ENCODE results near the gene SELENON.

The SELENON gene, protein sequence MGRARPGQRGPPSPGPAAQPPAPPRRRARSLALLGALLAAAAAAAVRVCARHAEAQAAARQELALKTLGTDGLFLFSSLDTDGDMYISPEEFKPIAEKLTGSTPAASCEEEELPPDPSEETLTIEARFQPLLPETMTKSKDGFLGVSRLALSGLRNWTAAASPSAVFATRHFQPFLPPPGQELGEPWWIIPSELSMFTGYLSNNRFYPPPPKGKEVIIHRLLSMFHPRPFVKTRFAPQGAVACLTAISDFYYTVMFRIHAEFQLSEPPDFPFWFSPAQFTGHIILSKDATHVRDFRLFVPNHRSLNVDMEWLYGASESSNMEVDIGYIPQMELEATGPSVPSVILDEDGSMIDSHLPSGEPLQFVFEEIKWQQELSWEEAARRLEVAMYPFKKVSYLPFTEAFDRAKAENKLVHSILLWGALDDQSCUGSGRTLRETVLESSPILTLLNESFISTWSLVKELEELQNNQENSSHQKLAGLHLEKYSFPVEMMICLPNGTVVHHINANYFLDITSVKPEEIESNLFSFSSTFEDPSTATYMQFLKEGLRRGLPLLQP

DNA sequence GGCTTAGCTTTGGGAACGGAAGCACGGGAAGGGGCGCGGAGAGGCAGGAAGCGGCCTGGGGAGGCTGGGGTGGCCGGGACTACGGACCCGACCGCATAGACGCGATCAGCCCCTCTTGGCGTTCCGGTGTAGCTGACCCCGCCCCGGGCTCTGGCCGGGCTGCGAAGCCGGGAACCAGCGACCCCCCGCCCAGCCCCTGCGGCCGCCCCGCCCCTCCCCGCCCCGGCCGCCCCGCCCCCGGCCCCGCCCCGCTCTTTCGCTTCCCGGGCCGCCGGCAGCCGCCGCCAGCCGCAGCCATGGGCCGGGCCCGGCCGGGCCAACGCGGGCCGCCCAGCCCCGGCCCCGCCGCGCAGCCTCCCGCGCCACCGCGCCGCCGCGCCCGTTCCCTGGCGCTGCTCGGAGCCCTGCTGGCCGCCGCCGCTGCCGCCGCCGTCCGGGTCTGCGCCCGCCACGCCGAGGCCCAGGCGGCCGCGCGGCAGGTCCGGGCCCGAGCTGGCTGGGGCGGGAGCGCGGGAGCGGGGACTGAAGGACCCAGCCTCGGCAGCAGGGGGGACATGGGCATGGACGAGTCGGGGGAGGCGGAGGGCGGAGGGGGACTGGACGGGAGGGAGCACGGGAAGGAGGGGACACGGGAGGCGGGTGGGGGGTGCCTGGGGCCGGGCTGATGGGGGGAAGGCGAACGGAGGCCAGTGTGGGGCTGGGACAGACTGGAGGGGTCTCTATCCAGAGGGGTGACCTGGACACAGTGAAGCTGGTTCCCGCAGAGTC lies at the start of gene SELENON:
TSS of gene SELENON (plus strand) at position 259 of the 768 bp plus-strand sequence. CDS start at position 297, 38 bp downstream.
- no peak for DNase-seq (ENCODE audit: low read depth in 2 of 2)

DNA sequence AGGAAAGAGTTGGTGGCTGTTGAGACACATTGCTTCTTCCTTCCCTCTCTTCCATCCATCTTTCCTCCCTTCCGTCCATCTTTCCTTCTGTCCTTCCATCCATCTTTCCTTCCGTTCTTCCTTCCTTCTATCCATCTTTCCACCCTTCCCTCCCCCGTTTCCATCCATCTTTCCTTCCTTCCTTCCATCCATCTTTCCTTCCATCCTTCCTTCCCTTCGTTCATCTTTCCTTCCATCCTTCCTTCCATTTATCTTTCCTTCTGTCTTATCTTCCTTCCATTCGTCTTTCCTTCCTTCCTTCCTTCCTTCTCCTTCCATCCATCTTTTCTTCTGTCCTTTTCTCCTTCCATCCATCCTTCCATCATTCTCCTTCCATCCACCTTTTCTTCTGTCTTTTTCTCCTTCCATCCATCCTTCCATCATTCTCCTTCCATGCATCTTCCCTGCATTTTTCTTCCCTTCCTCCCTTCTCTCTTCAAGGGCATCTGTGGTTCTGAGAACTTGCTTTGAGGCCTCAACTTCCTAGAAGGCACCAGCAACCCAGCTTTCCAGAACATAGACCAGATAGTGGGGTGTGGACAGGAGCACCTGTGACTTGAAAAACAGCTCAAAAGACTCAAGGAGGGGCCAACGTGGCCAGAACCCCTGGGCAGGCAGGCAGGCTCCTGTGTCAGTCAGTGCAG lies 48.9 kb upstream of the SELENON start:
- DNase-seq (ENCODE audit: low read depth in 2 of 2) = no peak

DNA sequence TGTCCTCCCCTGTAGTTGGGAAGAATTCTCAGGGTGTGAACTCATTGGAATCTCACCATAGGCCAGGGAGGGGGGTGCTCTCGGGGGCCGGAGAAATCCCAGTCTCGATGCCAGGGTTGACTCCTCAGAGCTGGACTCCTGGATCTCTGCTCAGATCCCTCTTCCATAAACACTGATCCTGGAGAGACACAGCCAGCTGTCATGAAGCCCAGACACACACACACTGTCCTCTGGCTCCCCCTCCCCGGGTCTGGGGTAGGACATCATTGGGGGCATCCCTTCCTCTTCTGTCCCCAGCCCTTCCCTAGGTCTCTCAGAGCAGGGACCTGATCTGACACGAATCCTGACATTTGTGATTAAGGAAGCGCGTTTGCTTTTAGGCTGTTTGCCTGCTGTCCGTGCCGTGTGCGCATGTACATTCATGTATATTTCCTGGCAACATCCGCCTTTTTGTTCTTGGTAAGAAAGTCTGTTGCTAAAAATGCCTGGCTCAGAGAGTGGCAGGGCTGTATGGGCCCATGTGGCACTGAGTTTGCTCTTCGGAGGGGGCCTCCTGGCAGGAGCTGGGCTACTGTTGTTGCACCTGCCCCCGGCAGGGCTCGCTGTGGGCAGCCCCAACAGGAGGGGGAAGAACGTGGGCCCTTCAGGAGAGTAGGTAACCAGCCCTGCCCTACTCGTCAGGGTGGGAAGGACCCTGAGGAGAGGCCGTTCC lies 45.4 kb upstream of the SELENON start:
- no peak for DNase-seq (ENCODE audit: low read depth in 2 of 2)

DNA sequence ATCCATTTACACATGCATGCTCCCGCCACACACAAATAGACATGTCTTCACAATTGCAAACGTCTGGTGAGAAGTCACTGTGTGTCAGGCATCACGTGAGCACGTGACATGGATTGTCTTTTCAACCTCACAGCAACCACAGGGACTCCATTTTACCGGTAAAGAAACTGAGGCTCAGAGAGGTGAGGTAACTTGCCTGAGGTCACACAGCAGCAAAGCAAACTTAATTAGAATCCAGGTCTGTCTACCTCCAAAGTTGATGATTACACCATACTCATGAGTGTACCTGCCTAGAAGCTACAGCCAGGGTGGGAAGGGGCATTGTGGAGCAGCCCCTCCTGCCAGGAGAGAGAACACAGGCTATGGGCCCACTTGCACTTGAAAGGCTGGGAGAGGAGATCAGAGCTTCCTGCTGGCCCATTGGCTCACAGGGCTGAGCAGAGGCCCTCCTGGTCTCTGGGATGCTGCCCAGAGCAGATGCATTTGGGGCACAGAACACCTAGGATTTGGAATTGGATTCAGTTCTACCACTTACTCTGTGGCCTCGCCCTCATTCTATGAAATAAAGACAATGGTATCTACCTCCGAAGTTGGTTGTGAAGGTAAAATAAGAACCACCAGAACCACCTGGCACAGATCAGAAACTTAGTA lies 44.4 kb upstream of the SELENON start:
- no peak for DNase-seq (ENCODE audit: low read depth in 2 of 2)

GRCh38 chr1:25756215-25756614 lies 43.8 kb upstream of the SELENON start:
- no peak for DNase-seq (ENCODE audit: low read depth in 2 of 2)

DNA sequence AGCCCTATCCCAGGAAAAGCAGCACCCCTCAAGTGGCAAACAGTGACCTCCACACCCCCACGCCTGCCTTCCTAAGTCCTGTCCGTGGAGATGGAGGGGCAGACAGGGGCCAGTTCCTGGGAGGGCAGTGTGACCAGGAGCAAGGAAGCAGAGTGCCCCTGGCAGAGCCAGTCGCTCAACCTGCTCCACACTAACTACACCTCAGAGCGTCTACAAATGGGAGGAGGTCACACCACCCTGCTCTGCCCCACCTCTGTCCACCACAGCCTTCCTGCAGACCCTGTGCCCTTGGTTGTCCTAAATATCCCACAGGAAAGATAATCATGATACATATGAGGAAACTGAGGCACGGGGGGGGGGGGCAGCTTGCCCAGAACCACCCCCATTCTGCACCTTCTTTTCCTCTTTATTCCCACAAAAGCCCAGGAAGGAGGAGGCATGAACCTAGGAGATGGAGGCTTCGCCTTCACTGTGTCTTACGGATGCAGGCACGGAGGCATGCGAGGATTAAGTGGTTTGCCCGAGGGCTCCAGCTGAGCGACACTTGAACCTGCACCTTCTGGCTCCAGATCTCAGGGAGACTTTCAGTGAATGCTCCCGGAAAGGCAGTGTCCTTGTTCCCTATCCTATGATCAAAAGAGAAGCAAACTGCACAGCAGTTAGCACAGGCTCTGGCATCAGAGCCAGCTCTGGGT lies 42.7 kb upstream of the SELENON start:
- DNase-seq (ENCODE audit: low read depth in 2 of 2) = no peak

DNA sequence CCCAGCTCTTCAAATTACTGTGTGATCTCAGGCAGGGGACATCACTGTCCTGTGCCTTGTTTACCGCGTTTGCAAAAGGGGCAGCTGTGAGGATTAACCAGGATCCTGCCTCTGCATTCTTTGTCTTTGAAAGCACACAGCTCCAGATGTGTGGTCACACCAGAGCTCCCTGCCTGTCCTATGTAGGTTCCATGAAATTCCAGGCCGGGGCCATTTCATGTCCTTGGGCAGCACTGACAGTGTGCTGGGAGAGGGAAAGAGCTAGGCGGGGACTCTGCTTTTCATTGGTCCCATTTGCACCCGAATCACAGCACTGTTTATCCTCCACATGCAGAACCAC lies 42.2 kb upstream of the SELENON start:
- DNase-seq (ENCODE audit: low read depth in 2 of 2) = no peak

DNA sequence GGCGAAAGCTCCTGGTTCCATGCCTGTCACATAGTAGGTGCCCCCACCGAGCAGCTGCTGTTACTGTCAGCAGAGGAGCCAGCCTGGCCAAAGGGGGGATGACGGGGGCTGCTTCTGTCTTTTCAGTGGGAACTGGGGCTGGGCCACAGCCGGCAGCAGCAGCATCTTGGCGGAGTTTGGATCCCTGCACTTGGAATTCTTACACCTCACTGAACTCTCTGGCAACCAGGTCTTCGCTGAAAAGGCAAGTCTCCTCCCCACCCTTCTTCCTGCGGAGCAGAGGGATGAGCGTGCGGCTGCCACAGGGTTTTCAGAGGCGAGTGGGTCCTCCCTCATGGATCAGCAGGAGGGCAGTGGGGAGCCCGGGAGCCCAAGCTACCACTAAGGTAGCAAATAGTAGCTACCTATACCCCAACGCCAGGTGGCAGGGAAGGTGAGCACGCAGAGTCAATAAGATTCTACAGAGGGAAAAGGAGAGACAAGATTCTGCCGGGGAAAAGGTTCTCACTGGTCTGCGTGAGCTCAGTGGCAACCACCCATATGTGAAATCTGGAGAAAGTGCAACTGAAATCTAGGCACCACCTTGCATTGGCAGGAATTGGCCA lies 41.4 kb upstream of the SELENON start:
- no peak for DNase-seq (ENCODE audit: low read depth in 2 of 2)

DNA sequence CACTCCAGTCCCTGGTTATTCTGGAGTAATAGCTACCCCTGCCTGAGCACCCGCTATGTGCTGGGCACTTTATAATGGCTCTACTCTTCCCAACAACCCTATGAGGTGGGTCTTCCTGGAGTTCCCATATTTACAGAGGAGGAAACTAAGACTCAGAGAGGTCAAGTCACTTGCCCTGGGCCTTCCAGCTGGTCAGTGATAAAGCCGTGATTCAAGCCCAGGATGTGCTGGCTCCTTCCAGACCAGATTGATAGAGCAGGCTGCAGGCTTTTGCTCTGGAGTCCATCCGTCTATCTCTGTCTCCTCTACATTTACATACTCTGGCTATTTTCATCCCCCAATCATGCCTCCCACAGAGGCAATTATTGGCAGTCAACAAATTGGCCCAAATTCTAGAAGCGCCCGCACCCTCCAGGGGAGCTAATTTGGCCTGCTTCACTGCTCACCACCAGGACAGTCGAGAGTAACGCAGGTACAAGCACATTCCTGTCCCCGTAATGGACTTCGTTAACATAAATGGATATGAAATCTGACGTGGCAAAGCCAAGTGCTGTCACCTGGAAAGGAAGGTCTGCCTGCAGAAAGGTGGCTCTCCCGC lies 39.8 kb upstream of the SELENON start:
- no peak for DNase-seq (ENCODE audit: low read depth in 2 of 2)

GRCh38 chr1:25760871-25761270 lies 39.1 kb upstream of the SELENON start:
- no peak for DNase-seq (ENCODE audit: low read depth in 2 of 2)

- no peak for DNase-seq (ENCODE audit: low read depth in 2 of 2)
These were observed 36.5 kb upstream of the SELENON start for GRCh38 chr1:25763493-25763892.

- no peak for DNase-seq (ENCODE audit: low read depth in 2 of 2)
These were observed 34.7 kb upstream of the SELENON start for GRCh38 chr1:25765136-25765922.

GRCh38 chr1:25765923-25766589 lies 33.9 kb upstream of the SELENON start:
- no peak for DNase-seq (ENCODE audit: low read depth in 2 of 2)

DNA sequence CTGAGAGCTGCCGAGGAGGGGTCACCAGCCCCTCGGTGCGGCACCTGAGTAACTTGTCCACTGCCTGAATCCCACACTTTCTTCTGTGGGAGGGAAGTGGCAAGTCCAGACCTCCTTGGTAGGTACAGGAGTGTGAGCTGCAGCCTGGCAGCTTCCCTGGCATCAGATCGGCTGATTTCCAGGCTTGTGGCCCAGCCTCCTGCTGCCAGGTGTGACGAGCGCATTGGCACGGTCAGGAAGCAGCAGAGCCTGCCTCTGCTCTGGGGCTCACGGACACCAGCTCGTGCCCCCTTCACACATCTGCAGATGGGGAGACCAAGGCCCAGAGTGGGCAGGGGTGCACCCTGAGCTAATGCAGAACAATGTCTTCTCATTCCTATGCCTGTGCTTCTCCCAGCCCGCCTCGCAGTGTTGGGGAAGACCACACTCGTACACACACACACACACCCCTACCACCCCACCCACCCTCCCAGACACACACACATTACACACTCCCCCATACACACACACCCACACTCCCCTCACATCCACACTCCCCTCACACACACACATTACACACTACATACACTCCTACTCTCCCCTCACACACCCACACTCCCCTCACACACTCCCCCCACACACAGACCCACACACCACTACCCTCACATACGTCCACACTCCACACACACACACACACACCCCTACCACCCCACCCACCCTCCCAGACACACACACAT lies 33.1 kb upstream of the SELENON start:
- DNase-seq (ENCODE audit: low read depth in 2 of 2) = no peak

GRCh38 chr1:25767437-25767770 lies 32.6 kb upstream of the SELENON start:
- no peak for DNase-seq (ENCODE audit: low read depth in 2 of 2)

DNA sequence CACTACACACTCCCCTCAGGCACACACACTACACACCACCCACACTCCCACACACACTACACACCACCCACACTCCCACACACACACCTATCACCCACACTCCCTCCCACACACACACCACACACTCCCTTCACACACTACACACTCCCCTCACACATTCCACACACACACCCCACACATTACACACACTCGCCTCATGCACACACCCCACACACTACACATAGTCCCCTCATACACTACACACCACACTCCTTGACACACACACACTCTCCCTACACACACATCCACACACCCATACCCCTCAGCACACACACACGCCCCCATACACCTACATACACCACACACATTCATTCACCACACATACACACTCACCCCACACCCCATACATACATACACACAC lies 31.0 kb upstream of the SELENON start:
- DNase-seq (ENCODE audit: low read depth in 2 of 2) = no peak

GRCh38 chr1:25769625-25770383 lies 30.2 kb upstream of the SELENON start:
- DNase-seq (ENCODE audit: low read depth in 2 of 2) = no peak

All from stimulated activated CD8-positive, alpha-beta memory T cell treated with anti-CD3 and anti-CD28 coated beads, Interleukin-7, amount 100 ng/mL, for 1 hour (primary cell).